Embryonic facial prominence (tissue), 1 donor: ENCODE measurements around the gene FAM222A.
A peak's percentile ranks its signal among the peaks of the same experiment; 100 is the strongest.

Experiments
- DNase-seq: peaks from one replicate; pipeline ENCODE4 v3.0.0-alpha.2; 2016; ENCODE audit errors: extremely low spot score

Gene FAM222A

GRCh38 chr12:109713187-109714070 lies at the start of gene FAM222A:
Gene FAM222A, plus strand, starts transcription at chr12:109713825. Its CDS starts 30,322 bp downstream, at chr12:109744147.
- DNase-seq = peak; percentile 88

GRCh38 chr12:109664402-109664801 lies 49.2 kb upstream of the FAM222A start:
- DNase-seq = no peak

GRCh38 chr12:109666068-109666467 lies 47.6 kb upstream of the FAM222A start:
- no peak for DNase-seq

GRCh38 chr12:109670731-109671130 lies 42.9 kb upstream of the FAM222A start:
- peak; percentile 30 for DNase-seq

GRCh38 chr12:109671502-109671901 lies 42.1 kb upstream of the FAM222A start:
- no peak for DNase-seq

GRCh38 chr12:109673379-109673778 lies 40.2 kb upstream of the FAM222A start:
- DNase-seq = no peak

GRCh38 chr12:109673884-109674283 lies 39.7 kb upstream of the FAM222A start:
- DNase-seq = no peak

GRCh38 chr12:109675411-109675810 lies 38.2 kb upstream of the FAM222A start:
- no peak for DNase-seq

GRCh38 chr12:109677279-109677691 lies 36.3 kb upstream of the FAM222A start:
- DNase-seq = no peak

GRCh38 chr12:109678719-109679118 lies 34.9 kb upstream of the FAM222A start:
- no peak for DNase-seq

- no peak for DNase-seq
These were observed 33.9 kb upstream of the FAM222A start for GRCh38 chr12:109679501-109680263.

GRCh38 chr12:109680264-109681005 lies 33.2 kb upstream of the FAM222A start:
- no peak for DNase-seq

- no peak for DNase-seq
These were observed 31.5 kb upstream of the FAM222A start for GRCh38 chr12:109681986-109682707.

GRCh38 chr12:109682708-109683060 lies 30.9 kb upstream of the FAM222A start:
- DNase-seq = no peak

- DNase-seq = no peak
These were observed 30.3 kb upstream of the FAM222A start for GRCh38 chr12:109683316-109683715.

GRCh38 chr12:109685574-109686447 lies 27.8 kb upstream of the FAM222A start:
- no peak for DNase-seq

- DNase-seq = no peak
These were observed 27.1 kb upstream of the FAM222A start for GRCh38 chr12:109686523-109686922.

- DNase-seq = no peak
These were observed 26.4 kb upstream of the FAM222A start for GRCh38 chr12:109687250-109687649.

GRCh38 chr12:109689426-109689825 lies 24.2 kb upstream of the FAM222A start:
- DNase-seq = no peak

GRCh38 chr12:109693160-109693559 lies 20.5 kb upstream of the FAM222A start:
- DNase-seq = no peak
